K562 (cell line): ENCODE measurements around the gene ARMC9. TPM values are rescaled to one million over a fixed set of nuclear protein-coding genes. Genes with fewer than 3 reads are reported as not detected.
A peak's percentile ranks its signal among the peaks of the same experiment; 100 is the strongest.

Source experiments
- ATAC-seq: fragments of 200-7000 bp; cut with Tn5 transposase; 3 replicates; pipeline ENCODE4 v1.9.1; 2020; ENCODE audit warnings: moderate library complexity
- BruUV-seq: library from RNA; stranded (reverse); fragments of 400-500 nt; replicated peaks from 2 replicates; lab custom pipeline; 2021; lab: Mats Ljungman, UMichigan
- CTCF ChIA-PET: fragments of 300-600 bp; formaldehyde crosslinking; extraction: SDS; loops from one replicate; lab custom pipeline; 2021; ENCODE audit warnings: low intra/inter-chr PET ratio; lab: Yijun Ruan, JAX
- POLR2A ChIA-PET: fragments of 300-600, 350-650 bp; sonication (Branson Sonifier 250); formaldehyde crosslinking; extraction: SDS; loops from one replicate; lab custom pipeline; 2021; ENCODE audit warnings: antibody characterized with exemption, inconsistent platforms; lab: Yijun Ruan, JAX
- DNase-seq, 4 experiments: peaks; one replicate each; pipeline versions ENCODE4 v3.0.0 to v3.0.0-alpha.2; 2011 to 2018; ENCODE audit warnings: low spot score in 3 of 4, mixed read lengths in 3 of 4; ENCODE audit errors: extremely low read depth in 1 of 4
- FAIRE-seq: peaks from 2 replicates; lab custom pipeline; 2011; peaks lifted over from hg19 to GRCh38; lab: Jason Lieb, UNC
- H2AFZ ChIP-seq: 2 replicates; pipeline ENCODE4 v1.6.0; 2011; ENCODE audit warnings: low read depth, low read length, control low read depth, inconsistent platforms
- H3K27ac ChIP-seq: fragments of 200-600 bp; 3 replicates; pipeline ENCODE4 v1.8.0; 2011; ENCODE audit warnings: low read depth, mild to moderate bottlenecking, control low read depth, inconsistent platforms, low read length, moderate library complexity, mixed read lengths; ENCODE audit errors: extremely low read depth
- H3K27me3 ChIP-seq, 2 experiments: fragments of 300-600 bp in 1 of 2; 2 replicates in 1 of 2; 3 replicates in 1 of 2; pipeline versions ENCODE4 v1.6.0 to v1.8.0; 2011; ENCODE audit warnings: inconsistent platforms in 2 of 2, low read length in 2 of 2, mild to moderate bottlenecking in 1 of 2, mixed read lengths in 1 of 2, moderate library complexity in 1 of 2; ENCODE audit not compliant: control insufficient read depth in 2 of 2, insufficient read depth in 2 of 2
- H3K36me3 ChIP-seq: fragments of 300-600 bp; 3 replicates; pipeline ENCODE4 v1.8.0; 2011; ENCODE audit warnings: mild to moderate bottlenecking, low read length, inconsistent platforms; ENCODE audit not compliant: control insufficient read depth, insufficient read depth
- H3K4me1 ChIP-seq, 2 experiments: fragments of 200-600 bp in 1 of 2; replicated peaks in 1 of 2; 2 replicates in 1 of 2; 3 replicates in 1 of 2; pipeline versions ENCODE4 v1.5.1 to v1.8.0; 2011; ENCODE audit warnings: inconsistent platforms in 2 of 2, low read length in 2 of 2, mild to moderate bottlenecking in 1 of 2, mixed read lengths in 1 of 2, moderate library complexity in 1 of 2; ENCODE audit not compliant: control insufficient read depth in 2 of 2, insufficient read depth in 2 of 2
- H3K4me2 ChIP-seq: 2 replicates; pipeline ENCODE4 v1.6.1; 2011; ENCODE audit warnings: low read length, control low read depth, inconsistent platforms, mixed read lengths; ENCODE audit not compliant: insufficient read depth
- H3K4me3 ChIP-seq: fragments of 200-600 bp; sonication (generic), shearing (Covaris generic); 2 replicates; pipeline ENCODE4 v1.5.1; 2016; ENCODE audit warnings: control low read depth, inconsistent platforms
- H3K79me2 ChIP-seq: fragments of 200-600 bp; 3 replicates; pipeline ENCODE4 v1.8.0; 2011; ENCODE audit warnings: low read length, inconsistent platforms; ENCODE audit not compliant: control insufficient read depth, insufficient read depth
- H3K9ac ChIP-seq, 2 experiments: 2 replicates each; pipeline versions ENCODE4 v1.6.0 to v1.6.1; 2011; ENCODE audit warnings: low read depth in 2 of 2, low read length in 2 of 2, control low read depth in 1 of 2, inconsistent platforms in 1 of 2, mild to moderate bottlenecking in 1 of 2, mixed read lengths in 1 of 2; ENCODE audit not compliant: insufficient read depth in 1 of 2
- H3K9me1 ChIP-seq: one replicate; pipeline ENCODE4 v1.6.0; 2011; ENCODE audit warnings: inconsistent platforms, mild to moderate bottlenecking, low read length, moderate library complexity; ENCODE audit not compliant: control insufficient read depth, insufficient read depth
- H3K9me3 ChIP-seq: replicated peaks from 2 replicates; pipeline ENCODE4 v1.5.1; 2011; ENCODE audit warnings: low read depth, low read length, inconsistent platforms; ENCODE audit not compliant: control insufficient read depth, insufficient read depth
- H4K20me1 ChIP-seq: replicated peaks from 2 replicates; pipeline ENCODE4 v1.6.1; 2011; ENCODE audit warnings: low read length, inconsistent platforms, mixed read lengths; ENCODE audit not compliant: control insufficient read depth, insufficient read depth
- KLF16 ChIP-seq: IDR thresholded peaks from 2 replicates; pipeline ENCODE4 v1.6.1; 2016; ENCODE audit warnings: antibody characterized with exemption
- PKNOX1 ChIP-seq: fragments of 450-650 bp; IDR thresholded peaks from 2 replicates; pipeline ENCODE4 v1.6.1; 2016
- PTTG1 ChIP-seq: fragments of 450-650 bp; IDR thresholded peaks from 2 replicates; pipeline ENCODE4 v1.6.1; 2016; ENCODE audit warnings: low read depth, mild to moderate bottlenecking, missing genetic modification characterization, missing compliant biosample characterization
- ZNF212 ChIP-seq: fragments of 450-650 bp; formaldehyde crosslinking; IDR thresholded peaks from 2 replicates; pipeline ENCODE4 v1.4.0; 2020; ENCODE audit warnings: mild to moderate bottlenecking
- WGBS: fragments of 100-300 bp; shearing (Covaris generic); methylation state at CpG from one replicate; pipeline ENCODE4 v1.1.6; 2016; ENCODE audit warnings: low coverage, mixed read lengths; ENCODE audit not compliant: insufficient coverage; ENCODE audit errors: missing lambda C conversion rate; 5-methylcytosine and 5-hydroxymethylcytosine counted together
- in situ Hi-C: fragments of 300-500 bp; cut with MboI; formaldehyde crosslinking; loops from 4 replicates; pipeline ENCODE4 v1.15.0; 2018; ENCODE audit warnings: inconsistent platforms, mixed read lengths
- intact Hi-C: fragments of 100-400 bp; cut with micrococcal nuclease; formaldehyde crosslinking; loops from 2 replicates; pipeline ENCODE4 v1.14.2; 2022
- polyA plus RNA-seq, 8 experiments: library from polyadenylated mRNA; depleted of rRNA in 4 of 8; stranded (reverse) in 5 of 8; unstranded in 3 of 8; fragments of >200 nt; fragmentation: Nextera tagmentation in 2 of 8; fragmentation: Illumina TruSeq in 1 of 8; extraction: Ambion mirVana in 2 of 8; extraction: Trizol in 1 of 8; gene quantifications; 2 replicates each; pipeline versions ENCODE4 v1.2.1 to v1.2.3, GENCODE V29; 2011 to 2014; ENCODE audit warnings: inconsistent platforms in 1 of 8, missing spikeins in 1 of 8
- total RNA-seq, 7 experiments: library from RNA; depleted of rRNA in 6 of 7; stranded (reverse); fragments of >200 nt in 6 of 7; fragmentation: Illumina TruSeq in 2 of 7; extraction: Trizol in 2 of 7; gene quantifications; 2 replicates each; pipeline versions ENCODE4 v1.2.1 to v1.2.3, GENCODE V29; 2011 to 2021; ENCODE audit warnings: low replicate concordance in 1 of 7

Gene ARMC9
- total and polyA plus RNA-seq, 9 of the 15 experiments (the other 6 are each of a cell fraction or from before 2014, with no cell fraction given): 0.36 to 2.3 (median 1.1) TPM

DNA sequence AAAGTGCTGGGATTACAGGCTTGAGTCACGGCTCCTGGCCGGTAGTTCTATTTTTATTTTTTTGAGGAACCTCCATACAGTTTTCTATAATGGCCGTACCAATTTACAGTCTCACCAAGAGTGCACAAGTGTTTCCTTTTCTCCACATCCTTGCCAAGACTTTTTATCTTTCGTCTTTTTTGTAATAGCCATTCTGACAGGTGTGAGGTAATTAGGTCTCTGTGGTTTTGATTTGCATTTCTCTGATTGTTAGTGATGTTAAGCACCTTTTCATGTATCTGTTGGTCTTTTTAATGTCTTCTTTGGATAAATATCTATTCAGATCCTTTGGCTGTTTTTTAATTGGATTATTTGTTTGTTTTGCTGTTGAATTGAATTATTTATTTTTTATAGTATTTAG, 9.3 kb downstream of the ARMC9 start (continued):
- TF ChIP-seq KLF16: no peak
- TF ChIP-seq ZNF212 (CRISPR knock-in tag): no peak

DNA sequence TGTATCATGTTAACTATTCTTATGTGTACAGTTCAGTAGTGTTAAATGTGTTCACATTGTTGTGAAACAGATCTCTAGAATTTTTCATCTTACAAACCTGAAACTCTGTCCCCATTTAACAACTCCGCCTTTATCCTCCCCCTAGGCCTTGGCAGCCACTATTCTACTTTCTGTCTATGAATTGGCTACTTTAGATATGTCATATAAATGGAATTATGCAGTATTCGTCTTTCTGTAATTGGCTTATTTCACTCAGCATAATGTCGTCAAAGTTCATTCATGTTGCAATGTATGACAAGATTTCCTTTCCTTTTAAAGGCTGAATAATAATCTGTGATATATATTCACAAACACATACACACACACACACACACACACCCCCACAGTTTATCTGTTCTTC, 12.4 kb downstream of the ARMC9 start:
- FAIRE-seq: no peak
- Histone ChIP-seq H2AFZ (no peak overlapping the region), H3K9me1 (no peaks in the 10 kb centered on the region), H3K9me3 (no peaks in the 10 kb centered on the region)
- DNase-seq: no peak
- TF ChIP-seq PTTG1 (no peak), PKNOX1 (0 out of 2 replicates have a peak, but pooled peaks have one; percentile 14)
- TF ChIP-seq, all 486 proteins: peak for 1
- BruUV-seq: no TSS peak
- Histone ChIP-seq H3K27ac (no peak overlapping the region), H4K20me1 (no peaks in the 10 kb centered on the region), H3K4me3 (no peak overlapping the region), H3K4me1 (no peaks in the 10 kb centered on the region), H3K27me3 (peaks cover 0 to 19% of the 10 kb centered on the region in 2 experiments; a peak in 2 of 5 replicates), H3K79me2 (no peaks in the 10 kb centered on the region), H3K9ac (no peak overlapping the region), H3K4me2 (no peak overlapping the region), H3K36me3 (no peaks in the 10 kb centered on the region)
- in situ Hi-C loops: no loop called here
- POLR2A ChIA-PET: interaction anchor here (0.8 kb wide), 1 partner anchor 78 kb away, joined by 3 read pairs; no protein-coding TSS in a partner anchor
- CTCF ChIA-PET: no interaction called here
- no peak for ATAC-seq
- intact Hi-C loops: no loop called here
- WGBS: 13% methylated on average over 3 of the region's 3 CpGs
